Measurements from ENCODE around the gene NPEPL1.
"Not testable (repeated sequence)": the region's sequence is repeated elsewhere in the genome, so short reads cannot be mapped to it uniquely, and the experiment has no call there.

The NPEPL1 gene

DNA sequence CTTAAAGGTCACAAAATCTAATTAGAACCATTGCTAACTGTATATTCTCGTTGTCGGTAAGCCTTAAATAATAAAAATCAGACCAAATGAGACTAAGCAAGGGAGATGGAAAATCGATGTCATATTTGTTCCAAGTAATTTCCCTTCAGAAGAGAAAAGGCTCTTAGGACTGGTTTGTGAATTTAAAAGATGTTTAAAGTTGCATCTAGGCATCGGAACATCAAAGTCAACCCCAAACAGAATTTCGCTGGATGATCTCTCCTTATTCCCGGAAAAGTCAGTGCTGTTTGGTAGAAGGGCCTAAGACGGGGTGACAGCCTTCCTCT lies 63.8 kb downstream of the NPEPL1 start:
- POLR2A ChIA-PET = no interaction called here
- DNase-seq (ENCODE audit: extremely low spot score) = no peak
- TF ChIP-seq, protein P1, sequence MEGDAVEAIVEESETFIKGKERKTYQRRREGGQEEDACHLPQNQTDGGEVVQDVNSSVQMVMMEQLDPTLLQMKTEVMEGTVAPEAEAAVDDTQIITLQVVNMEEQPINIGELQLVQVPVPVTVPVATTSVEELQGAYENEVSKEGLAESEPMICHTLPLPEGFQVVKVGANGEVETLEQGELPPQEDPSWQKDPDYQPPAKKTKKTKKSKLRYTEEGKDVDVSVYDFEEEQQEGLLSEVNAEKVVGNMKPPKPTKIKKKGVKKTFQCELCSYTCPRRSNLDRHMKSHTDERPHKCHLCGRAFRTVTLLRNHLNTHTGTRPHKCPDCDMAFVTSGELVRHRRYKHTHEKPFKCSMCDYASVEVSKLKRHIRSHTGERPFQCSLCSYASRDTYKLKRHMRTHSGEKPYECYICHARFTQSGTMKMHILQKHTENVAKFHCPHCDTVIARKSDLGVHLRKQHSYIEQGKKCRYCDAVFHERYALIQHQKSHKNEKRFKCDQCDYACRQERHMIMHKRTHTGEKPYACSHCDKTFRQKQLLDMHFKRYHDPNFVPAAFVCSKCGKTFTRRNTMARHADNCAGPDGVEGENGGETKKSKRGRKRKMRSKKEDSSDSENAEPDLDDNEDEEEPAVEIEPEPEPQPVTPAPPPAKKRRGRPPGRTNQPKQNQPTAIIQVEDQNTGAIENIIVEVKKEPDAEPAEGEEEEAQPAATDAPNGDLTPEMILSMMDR (IDR thresholded peaks at IDR 0.05; ENCODE audit: control extremely low read depth, extremely low read depth, low read depth, missing control alignments) = no peak
- CTCF ChIA-PET = no interaction called here

DNA sequence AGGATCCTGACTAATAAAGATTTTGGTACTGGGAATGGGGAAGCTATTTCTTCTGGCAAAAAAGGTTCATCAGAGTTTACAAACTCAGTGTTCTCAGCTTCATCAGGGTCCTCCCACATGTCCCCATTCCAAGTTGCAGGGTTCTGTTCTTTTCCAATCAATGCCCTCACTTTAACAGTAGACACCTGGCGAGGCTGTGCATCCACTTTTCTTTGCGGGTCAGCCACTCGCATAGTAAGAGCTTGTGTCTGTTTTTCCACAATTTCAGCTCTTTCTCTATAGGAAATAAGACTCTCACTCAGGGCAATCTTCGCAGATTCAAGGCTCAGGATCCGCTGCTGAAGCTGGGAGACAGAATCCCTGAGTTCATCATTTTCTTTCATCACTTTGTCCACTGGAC lies 65.0 kb downstream of the NPEPL1 start:
- CTCF ChIA-PET = interaction anchor here (1.1 kb wide), 1 partner anchor 13 kb away, joined by 3 read pairs; no protein-coding TSS in a partner anchor
- DNase-seq (ENCODE audit: extremely low spot score); POLR2A ChIA-PET: not testable (repeated sequence)

DNA sequence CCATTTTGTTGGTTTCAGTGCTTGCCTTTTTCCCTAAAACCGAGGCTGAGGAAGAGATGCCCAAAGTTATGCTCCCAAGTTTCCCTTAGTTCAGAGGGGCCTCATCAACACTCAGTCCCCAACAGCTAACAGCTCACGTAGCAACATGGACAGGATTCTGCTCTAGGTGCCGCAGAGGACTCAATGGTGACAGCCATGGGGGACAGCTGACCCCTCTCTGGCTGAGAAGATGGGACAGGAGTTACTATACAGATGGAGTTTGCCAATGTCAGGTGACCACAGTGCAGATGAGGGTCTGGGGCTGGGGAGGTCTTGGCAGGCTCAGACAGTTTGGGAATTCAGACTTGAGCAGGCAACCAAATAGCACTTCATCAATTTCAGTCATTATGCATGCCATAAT lies 67.3 kb downstream of the NPEPL1 start:
- ChIA-PET CTCF (no interaction called here), POLR2A (no interaction called here)
- DNase-seq (ENCODE audit: extremely low spot score) = no peak
- TF ChIP-seq, protein P1 (IDR thresholded peaks at IDR 0.05; ENCODE audit: control extremely low read depth, extremely low read depth, low read depth, missing control alignments) = no peak

DNA sequence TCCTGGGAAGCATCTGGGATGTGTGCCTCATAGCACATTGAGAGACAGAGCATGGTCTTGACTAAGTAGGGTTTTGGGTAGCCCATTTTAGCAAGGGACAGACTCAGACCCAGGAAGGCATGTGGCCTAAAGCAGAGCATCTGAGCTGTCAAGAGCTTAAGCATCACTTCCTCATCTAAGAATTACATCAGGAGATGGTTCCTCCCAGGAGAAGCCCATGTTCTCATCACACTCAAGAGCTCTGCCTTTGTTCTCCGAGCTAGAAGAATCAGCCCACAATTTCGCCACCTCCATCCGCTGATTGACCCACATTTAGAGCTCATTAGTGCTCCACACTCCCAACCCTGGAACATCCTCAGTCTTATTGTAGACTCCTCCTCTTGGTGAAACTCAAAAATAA lies 68.3 kb downstream of the NPEPL1 start:
- no peak for DNase-seq (ENCODE audit: extremely low spot score)

DNA sequence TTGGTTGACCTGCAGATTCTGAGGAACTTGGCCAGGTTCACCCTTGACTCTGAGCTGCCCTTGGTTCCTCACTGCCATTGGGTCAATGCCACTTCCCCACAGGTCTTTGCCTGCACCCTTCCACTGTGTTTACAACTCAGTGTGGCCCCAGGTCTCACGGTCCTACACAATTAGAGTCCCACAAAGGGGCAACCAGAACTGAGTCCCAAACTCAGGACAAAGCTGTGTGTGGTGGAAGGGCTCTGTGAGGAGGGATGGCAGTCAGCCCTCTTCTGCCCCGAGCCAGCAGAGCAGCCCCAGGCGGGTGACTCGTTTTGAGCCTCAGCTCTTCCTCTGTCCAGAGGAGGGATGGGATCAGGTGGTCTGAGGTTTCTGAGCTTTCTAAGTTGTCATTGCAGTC lies 69.5 kb downstream of the NPEPL1 start:
- TF ChIP-seq, protein P1 (IDR thresholded peaks at IDR 0.05; ENCODE audit: control extremely low read depth, extremely low read depth, low read depth, missing control alignments) = no peak
- DNase-seq (ENCODE audit: extremely low spot score) = no peak
- ChIA-PET POLR2A (no interaction called here), CTCF (no interaction called here)

More for the DNA sequence above, 68.3 kb downstream of the NPEPL1 start:
- ChIA-PET POLR2A (no interaction called here), CTCF (no interaction called here)
- TF ChIP-seq, protein P1 (IDR thresholded peaks at IDR 0.05; ENCODE audit: control extremely low read depth, extremely low read depth, low read depth, missing control alignments) = no peak

DNA sequence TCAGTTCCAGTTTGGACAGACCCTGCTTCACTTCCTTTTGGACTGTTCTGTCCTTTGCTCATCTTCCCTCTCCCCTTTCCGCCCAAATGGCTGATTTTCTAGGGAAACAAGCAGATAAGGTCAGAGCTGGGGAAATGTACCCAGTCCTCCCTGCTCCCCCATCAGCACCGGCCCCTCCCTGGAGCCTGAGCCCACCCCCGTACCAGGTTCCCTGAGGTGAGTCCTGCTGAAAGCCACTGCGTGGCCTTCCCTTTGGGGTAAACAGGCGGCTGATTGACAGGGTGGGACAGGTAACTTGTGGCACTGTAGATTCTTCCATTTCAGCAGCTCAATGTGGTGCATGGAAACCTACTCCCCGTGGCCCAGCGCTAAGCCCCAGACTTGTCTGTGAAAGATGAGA lies 70.5 kb downstream of the NPEPL1 start:
- ChIA-PET CTCF (no interaction called here), POLR2A (no interaction called here)
- TF ChIP-seq, protein P1 (IDR thresholded peaks at IDR 0.05; ENCODE audit: control extremely low read depth, extremely low read depth, low read depth, missing control alignments) = no peak
- DNase-seq (ENCODE audit: extremely low spot score) = no peak

Measured in GM10248 (cell line).